Measurements from ENCODE around the gene SEPSECS.

SEPSECS gene
- 23.5 to 43.3 (median 32.3) reads per million in 4 donors for total RNA-seq

DNA sequence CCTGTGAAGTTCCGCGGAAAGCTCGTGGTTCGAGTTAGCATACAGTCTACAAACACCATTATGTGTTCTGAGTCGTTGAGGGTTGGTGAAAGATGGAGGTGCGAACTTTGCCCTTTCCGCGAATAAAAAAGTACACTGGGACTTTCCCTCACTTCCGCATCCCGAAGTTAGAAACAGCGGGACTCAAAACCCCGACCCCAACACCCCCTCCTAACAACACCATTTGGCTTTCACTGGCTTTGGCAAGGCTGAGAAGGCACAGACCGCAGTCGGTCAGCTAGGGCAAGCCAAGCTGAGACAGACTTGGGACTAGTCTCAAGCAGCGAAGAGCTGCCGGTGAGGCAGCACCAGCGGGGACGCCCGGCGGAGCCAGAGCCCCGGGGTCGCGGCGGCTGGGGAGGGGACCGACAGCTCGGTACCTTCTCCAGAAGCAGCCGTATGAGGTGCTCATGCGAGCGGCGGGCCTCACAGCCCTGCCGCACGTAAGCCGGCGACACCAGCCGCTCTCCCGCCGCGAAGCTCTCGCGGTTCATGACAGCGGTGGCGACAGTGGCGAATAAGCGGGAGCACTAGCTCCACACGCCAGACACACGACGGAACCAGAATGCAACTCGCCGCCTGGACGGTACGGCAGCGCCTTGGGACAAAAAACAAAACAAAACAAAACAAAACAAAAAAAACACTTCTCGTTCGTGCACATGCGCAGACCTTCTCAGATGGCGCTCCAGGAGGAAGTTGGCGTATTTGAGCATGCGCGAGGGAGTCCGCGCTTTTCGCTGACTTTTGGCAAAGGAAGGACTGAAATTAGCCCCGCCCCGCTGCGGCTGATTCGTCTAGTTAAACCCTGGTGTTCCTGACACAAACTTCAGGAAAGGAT is at the start of gene SEPSECS:
SEPSECS (minus strand) TSS at position 613 of the 877 bp plus-strand sequence; CDS start at position 533, 80 bp downstream.
- peak; percentile 91 to 98 (median 94) for DNase-seq

DNA sequence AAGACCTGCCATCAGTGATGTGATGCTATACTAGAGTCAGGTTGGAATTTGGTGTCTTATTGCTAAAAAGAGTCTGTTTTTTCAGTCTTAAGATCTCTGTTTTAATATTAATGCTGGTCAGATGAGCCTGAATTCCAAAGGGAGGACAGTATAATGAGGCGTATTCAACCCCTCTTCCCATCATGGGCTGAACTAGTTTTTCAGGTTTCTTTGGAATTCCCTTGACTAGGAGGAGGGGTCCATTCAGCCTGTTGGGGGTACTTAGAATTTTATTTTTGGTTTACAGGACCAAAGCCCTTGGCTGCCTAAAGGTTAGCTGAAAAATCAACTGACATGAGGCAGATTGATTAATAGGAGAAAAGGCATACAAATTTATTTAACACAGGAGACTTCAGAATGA is 49.5 kb upstream of the SEPSECS start:
- DNase-seq: no peak

GRCh38 chr4:25207997-25208396 is 47.7 kb upstream of the SEPSECS start:
- no peak for DNase-seq

- DNase-seq: no peak
These were observed 38.5 kb upstream of the SEPSECS start for GRCh38 chr4:25198713-25199112.

GRCh38 chr4:25190407-25190806 is 30.2 kb upstream of the SEPSECS start:
- DNase-seq: no peak

- DNase-seq: no peak
These were observed 23.8 kb upstream of the SEPSECS start for GRCh38 chr4:25184056-25184455.

- no peak for DNase-seq
These were observed 22.7 kb upstream of the SEPSECS start for GRCh38 chr4:25182937-25183336.

DNA sequence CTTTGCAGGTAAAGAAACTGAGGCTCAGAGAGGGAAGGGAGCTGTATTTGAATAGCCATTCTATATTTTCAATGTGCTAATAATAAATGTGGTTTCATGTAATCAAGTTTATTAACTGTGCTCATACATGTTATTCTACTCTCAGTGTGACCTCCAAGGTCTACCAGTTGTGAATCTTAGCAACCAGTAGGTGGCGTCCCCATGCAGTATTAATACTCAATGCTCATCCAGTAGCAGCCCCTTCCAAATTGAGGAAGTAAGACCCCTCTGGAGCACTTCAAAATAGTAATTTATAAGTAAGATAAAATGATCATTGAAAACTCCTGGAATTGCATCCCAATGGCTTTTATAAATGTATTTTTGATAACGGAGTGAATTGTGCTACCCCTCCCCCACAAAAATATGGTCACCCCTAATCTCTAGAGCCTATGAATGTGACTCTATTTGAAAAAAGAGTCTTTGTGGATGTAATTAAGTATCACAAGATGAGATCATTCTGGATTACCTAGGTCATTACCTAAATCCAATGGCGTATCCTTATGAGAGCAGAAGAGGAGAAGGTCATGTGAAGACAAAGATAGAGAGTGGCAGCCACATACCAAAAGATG is 20.4 kb upstream of the SEPSECS start:
- DNase-seq: peak in 2 of 5 donors; percentile 35 to 40

GRCh38 chr4:25178838-25179261 is 18.6 kb upstream of the SEPSECS start:
- DNase-seq: no peak

- no peak for DNase-seq
These were observed 16.9 kb upstream of the SEPSECS start for GRCh38 chr4:25177147-25177546.

- DNase-seq: no peak
These were observed 14.4 kb upstream of the SEPSECS start for GRCh38 chr4:25174674-25175073.

DNA sequence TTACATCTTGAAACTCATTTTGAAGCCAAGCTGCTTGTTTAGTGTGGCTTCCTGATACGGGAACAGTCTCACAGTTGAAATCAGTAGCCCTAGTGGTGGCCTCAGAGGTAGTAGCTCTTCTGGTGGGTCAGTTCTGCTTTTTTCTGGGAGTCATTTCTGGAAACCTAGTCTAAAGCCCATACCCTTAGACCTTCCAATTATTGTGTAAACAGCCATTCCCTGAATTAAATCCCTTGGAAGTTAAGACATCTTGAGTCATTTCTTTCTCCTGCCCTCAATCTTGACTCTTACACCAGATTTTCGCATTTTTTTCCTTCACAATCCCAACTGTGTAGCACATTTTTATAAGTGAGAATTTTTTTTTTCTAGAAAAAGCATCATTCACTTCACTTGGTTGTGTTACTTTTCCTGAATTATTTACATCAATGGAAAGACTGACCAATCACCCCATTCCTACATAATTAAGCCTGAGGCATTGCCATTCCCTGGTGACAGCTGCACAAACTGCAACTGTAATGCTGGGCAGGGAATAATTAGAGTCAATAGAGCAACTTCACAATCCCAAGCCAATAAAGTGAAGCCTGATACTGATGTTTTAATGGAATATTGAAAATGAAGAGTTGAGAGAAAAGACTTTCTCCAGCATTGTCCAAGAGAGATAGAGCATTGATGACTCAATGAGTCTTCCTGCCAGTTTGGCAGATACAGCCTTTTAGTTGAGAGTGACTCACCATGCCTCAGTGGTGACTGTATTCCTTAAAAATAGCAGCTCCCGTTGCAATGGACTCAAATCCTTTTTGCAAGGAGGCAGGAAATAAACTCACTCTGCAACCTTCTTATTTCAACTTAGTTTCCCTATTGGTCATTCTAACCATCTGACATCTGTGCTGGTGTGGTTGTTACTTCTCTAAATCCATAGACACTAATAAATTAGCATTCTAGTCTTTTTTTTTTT is 13.0 kb upstream of the SEPSECS start:
- DNase-seq: no peak

DNA sequence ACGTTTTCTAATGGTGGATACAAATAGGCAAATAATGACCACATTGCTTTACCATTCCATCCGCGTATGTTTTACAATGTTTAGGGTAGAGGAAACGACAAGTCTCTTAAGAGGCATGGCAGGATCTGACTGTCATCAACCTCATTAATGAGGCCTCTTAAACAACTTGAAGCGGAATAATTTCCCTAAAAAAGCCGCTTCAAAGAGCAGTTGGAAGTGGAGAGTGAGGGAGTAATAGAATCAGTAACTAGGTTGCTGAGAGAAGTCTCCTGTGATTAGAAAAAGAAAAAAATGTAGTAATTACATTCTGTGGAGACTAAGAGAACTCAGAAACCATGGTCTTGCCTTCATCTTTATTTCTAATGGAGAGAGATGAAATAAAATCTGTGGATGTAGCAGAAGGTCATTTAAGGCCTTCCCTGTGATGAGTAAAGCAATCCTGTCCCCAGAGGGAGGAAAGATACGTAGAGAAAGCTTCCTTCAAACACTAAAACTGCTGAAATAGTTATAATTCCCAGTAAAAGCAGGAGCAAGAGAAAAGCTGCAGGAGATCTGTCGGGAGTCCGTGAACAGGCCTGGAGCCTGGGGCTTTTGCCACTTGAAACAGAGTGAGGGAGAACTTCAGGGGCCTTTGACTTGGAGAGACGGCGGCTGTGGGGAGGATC is 11.1 kb upstream of the SEPSECS start:
- no peak for DNase-seq

- no peak for DNase-seq
These were observed 9.2 kb upstream of the SEPSECS start for GRCh38 chr4:25169446-25169845.

DNA sequence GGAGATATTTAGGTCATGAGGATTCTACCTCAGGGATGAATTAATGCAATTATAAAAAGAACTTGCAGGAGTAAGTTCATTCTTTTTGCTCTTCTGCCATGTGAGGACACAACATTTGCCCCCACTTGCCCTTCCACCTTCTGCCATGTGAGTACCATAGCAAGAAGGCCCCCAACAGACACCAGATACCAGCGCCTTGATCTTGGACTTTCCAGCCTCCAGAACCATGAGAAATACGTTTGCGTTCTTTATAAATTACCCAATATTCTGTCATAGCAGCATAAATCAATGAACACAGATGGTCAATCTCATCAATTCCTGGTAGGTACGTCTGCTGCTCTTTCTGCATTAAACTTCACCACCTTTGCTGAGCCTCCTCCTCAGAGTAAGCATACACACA is 5.7 kb upstream of the SEPSECS start:
- DNase-seq: no peak

DNA sequence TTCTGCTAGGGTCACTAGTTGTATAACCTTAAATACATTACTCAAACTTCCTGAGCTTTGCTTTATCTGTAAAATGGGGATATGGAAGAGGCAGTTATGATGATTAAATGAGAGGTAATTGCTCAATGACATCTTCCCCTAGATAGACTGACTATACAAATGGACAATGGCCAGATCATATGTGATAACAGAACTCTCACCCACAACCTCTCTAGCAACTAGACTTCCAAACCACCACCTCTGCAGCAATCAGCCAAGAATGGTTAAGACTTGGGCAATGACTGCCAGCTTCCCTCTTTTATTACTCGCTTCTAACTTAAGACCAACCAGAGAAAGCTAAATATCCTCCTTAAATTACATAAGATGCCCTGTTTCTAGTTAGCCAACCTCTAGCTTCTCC is 2.9 kb upstream of the SEPSECS start:
- no peak for DNase-seq

- no peak for DNase-seq
These were observed 2.3 kb upstream of the SEPSECS start for GRCh38 chr4:25162566-25162965.

GRCh38 chr4:25161593-25161950 is 1.3 kb upstream of the SEPSECS start:
- DNase-seq: no peak

GRCh38 chr4:25160714-25161592 is 704 bp upstream of the SEPSECS start:
- no peak for DNase-seq

- no peak for DNase-seq
These were observed 1.4 kb downstream of the SEPSECS start for GRCh38 chr4:25158817-25159216.

DNA sequence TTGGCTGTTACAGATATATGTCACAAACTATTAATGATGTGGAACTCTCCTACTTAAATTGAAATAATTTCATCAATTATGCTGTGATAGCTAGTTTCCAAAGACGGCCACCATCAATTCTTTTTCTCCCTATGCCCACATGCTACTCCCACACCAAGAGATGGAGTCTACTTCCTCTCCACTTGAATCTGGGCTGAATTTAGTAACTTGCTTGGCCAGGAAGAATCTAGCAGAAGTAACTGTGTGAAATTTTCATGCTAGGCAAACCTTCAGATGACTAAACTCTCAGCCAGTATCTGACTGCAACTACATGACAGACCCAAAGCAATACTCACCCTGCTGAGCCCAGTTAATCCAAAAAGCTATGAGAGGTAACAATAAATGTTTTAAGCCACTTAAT is 3.2 kb downstream of the SEPSECS start:
- DNase-seq: no peak
